H1 (cell line): ENCODE data around the gene CNNM2. TPM values are rescaled to one million over a fixed set of nuclear protein-coding genes. Genes with fewer than 3 reads are reported as not detected.

Experiments
- CTCF ChIA-PET: fragments of 300-600 bp; sonication (Branson Sonifier 250); formaldehyde crosslinking; loops from one replicate; lab custom pipeline; 2021; ENCODE audit not compliant: partially characterized antibody; lab: Charles Lee
- POLR2A ChIA-PET: fragments of 300-600 bp; sonication (Branson Sonifier 250); formaldehyde crosslinking; loops from one replicate; lab custom pipeline; 2021; ENCODE audit warnings: inconsistent platforms; ENCODE audit not compliant: partially characterized antibody; lab: Charles Lee
- DNase-seq, 2 experiments: peaks; one replicate each; pipeline versions ENCODE4 v3.0.0 to v3.0.0-alpha.2; 2010 to 2022; ENCODE audit warnings: low spot score in 2 of 2, low read depth in 1 of 2, mixed read lengths in 1 of 2
- FAIRE-seq: peaks from 2 replicates; lab custom pipeline; 2011; peaks lifted over from hg19 to GRCh38; lab: Jason Lieb, UNC
- H2AFZ ChIP-seq: 2 replicates; pipeline ENCODE4 v1.8.1; 2012; ENCODE audit warnings: low read length, inconsistent platforms
- H2AK5ac ChIP-seq: 2 replicates; pipeline ENCODE4 v1.6.1; 2013; ENCODE audit warnings: low read depth, low read length
- H2BK120ac ChIP-seq: replicated peaks from 2 replicates; pipeline ENCODE3; 2013; ENCODE audit warnings: low read depth, low read length, inconsistent platforms
- H2BK12ac ChIP-seq: 2 replicates; pipeline ENCODE4 v1.6.1; 2013; ENCODE audit warnings: low read depth, low read length
- H2BK15ac ChIP-seq: 2 replicates; pipeline ENCODE4 v1.6.1; 2013; ENCODE audit warnings: low read length
- H2BK20ac ChIP-seq: 2 replicates; pipeline ENCODE4 v1.6.1; 2013; ENCODE audit warnings: low read length
- H2BK5ac ChIP-seq: 2 replicates; pipeline ENCODE4 v1.6.1; 2013; ENCODE audit warnings: low read depth, low read length
- H3K14ac ChIP-seq: 2 replicates; pipeline ENCODE4 v1.6.1; 2013; ENCODE audit warnings: inconsistent platforms; ENCODE audit not compliant: insufficient read length
- H3K18ac ChIP-seq: 2 replicates; pipeline ENCODE4 v1.6.1; 2013; ENCODE audit warnings: low read length; ENCODE audit errors: extremely low read depth
- H3K23ac ChIP-seq: 2 replicates; pipeline ENCODE4 v1.6.1; 2013; ENCODE audit warnings: inconsistent platforms; ENCODE audit not compliant: insufficient read length
- H3K23me2 ChIP-seq: 2 replicates; pipeline ENCODE4 v1.6.1; 2013; ENCODE audit warnings: low read depth, low read length
- H3K27ac ChIP-seq: 2 replicates; pipeline ENCODE4 v1.6.1; 2011; ENCODE audit warnings: low read depth, low read length, inconsistent platforms
- H3K27me3 ChIP-seq, 4 experiments: replicated peaks in 1 of 4; 1 replicate in 1 of 4; 2 replicates in 3 of 4; pipeline versions ENCODE4 v1.6.1 to v1.8.1; 2011 to 2013; ENCODE audit warnings: low read length in 3 of 4, mild to moderate bottlenecking in 3 of 4, inconsistent platforms in 2 of 4, mixed read lengths in 2 of 4, moderate library complexity in 1 of 4; ENCODE audit not compliant: control insufficient read depth in 3 of 4, insufficient read depth in 3 of 4; ENCODE audit errors: extremely low read depth in 1 of 4
- H3K36me3 ChIP-seq, 4 experiments: 2 replicates each; pipeline versions ENCODE4 v1.6.1 to v1.8.1; 2011 to 2013; ENCODE audit warnings: mild to moderate bottlenecking in 4 of 4, low read length in 3 of 4, moderate library complexity in 2 of 4, control low read depth in 1 of 4, inconsistent platforms in 1 of 4; ENCODE audit not compliant: insufficient read depth in 4 of 4, control insufficient read depth in 2 of 4
- H3K4ac ChIP-seq: replicated peaks from 2 replicates; pipeline ENCODE3; 2013; ENCODE audit warnings: low read length, low read depth, mixed read lengths, inconsistent platforms; ENCODE audit not compliant: insufficient read length
- H3K4me1 ChIP-seq, 4 experiments: replicated peaks in 1 of 4; 1 replicate in 1 of 4; 2 replicates in 3 of 4; pipeline versions ENCODE4 v1.6.1 to v1.8.1; 2011 to 2013; ENCODE audit warnings: low read length in 3 of 4, inconsistent platforms in 2 of 4, mixed read lengths in 1 of 4; ENCODE audit not compliant: insufficient read depth in 4 of 4, control insufficient read depth in 3 of 4
- H3K4me2 ChIP-seq, 2 experiments: 2 replicates each; pipeline versions ENCODE4 v1.6.1 to v1.8.1; 2011 to 2013; ENCODE audit warnings: low read depth in 2 of 2, low read length in 2 of 2, control low read depth in 1 of 2, inconsistent platforms in 1 of 2, mild to moderate bottlenecking in 1 of 2; ENCODE audit not compliant: insufficient read depth in 1 of 2
- H3K4me3 ChIP-seq, 4 experiments: fragments of 200-600, 300-600 bp in 1 of 4; sonication (generic), shearing (Covaris generic), sonication (Bioruptor Twin) in 1 of 4; 2 replicates each; pipeline versions ENCODE4 v1.5.1 to v1.8.1; 2011 to 2016; ENCODE audit warnings: low read length in 4 of 4, low read depth in 3 of 4, control low read depth in 2 of 4, inconsistent platforms in 2 of 4, mild to moderate bottlenecking in 2 of 4, mixed read lengths in 1 of 4, moderate library complexity in 1 of 4; ENCODE audit not compliant: insufficient read depth in 2 of 4; ENCODE audit errors: extremely low read depth in 1 of 4
- H3K56ac ChIP-seq: replicated peaks from 2 replicates; pipeline ENCODE3; 2013; ENCODE audit warnings: low read depth, mild to moderate bottlenecking, mixed read lengths, low read length, inconsistent platforms; ENCODE audit not compliant: insufficient read length
- H3K79me1 ChIP-seq: 2 replicates; pipeline ENCODE4 v1.6.1; 2013; ENCODE audit warnings: low read depth, low read length, control low read depth
- H3K79me2 ChIP-seq, 2 experiments: 2 replicates each; pipeline versions ENCODE4 v1.6.1 to v1.8.1; 2012 to 2013; ENCODE audit warnings: low read length in 2 of 2, mild to moderate bottlenecking in 2 of 2, inconsistent platforms in 1 of 2; ENCODE audit not compliant: insufficient read depth in 2 of 2, control insufficient read depth in 1 of 2
- H3K9ac ChIP-seq, 4 experiments: replicated peaks in 1 of 4; 1 replicate in 1 of 4; 2 replicates in 3 of 4; pipeline versions ENCODE4 v1.6.1 to v1.8.1; 2011 to 2013; ENCODE audit warnings: low read depth in 3 of 4, low read length in 3 of 4, control low read depth in 2 of 4, mild to moderate bottlenecking in 2 of 4, moderate library complexity in 2 of 4, inconsistent platforms in 1 of 4; ENCODE audit errors: extremely low read depth in 1 of 4
- H3K9me3 ChIP-seq, 2 experiments: 2 replicates each; pipeline versions ENCODE4 v1.6.1 to v1.8.1; 2012 to 2013; ENCODE audit warnings: mild to moderate bottlenecking in 2 of 2, moderate library complexity in 2 of 2, control low read depth in 1 of 2, inconsistent platforms in 1 of 2, low read depth in 1 of 2, low read length in 1 of 2, mixed read lengths in 1 of 2; ENCODE audit not compliant: insufficient read depth in 2 of 2
- H4K20me1 ChIP-seq, 2 experiments: replicated peaks in 1 of 2; 2 replicates each; pipeline versions ENCODE3 to v1.8.1; 2011 to 2013; ENCODE audit warnings: inconsistent platforms in 2 of 2, low read length in 2 of 2, mild to moderate bottlenecking in 1 of 2; ENCODE audit not compliant: insufficient read depth in 2 of 2, control insufficient read depth in 1 of 2
- H4K5ac ChIP-seq: 2 replicates; pipeline ENCODE4 v1.6.1; 2013; ENCODE audit warnings: low read length, low read depth, mixed read lengths, inconsistent platforms; ENCODE audit not compliant: insufficient read length
- H4K8ac ChIP-seq: 2 replicates; pipeline ENCODE4 v1.8.0; 2013; ENCODE audit warnings: mild to moderate bottlenecking, moderate library complexity, low read length, inconsistent platforms; ENCODE audit not compliant: insufficient read depth; ENCODE audit errors: extremely low read depth
- H4K91ac ChIP-seq: replicated peaks from 2 replicates; pipeline ENCODE3; 2013; ENCODE audit warnings: low read length, mixed read lengths, inconsistent platforms; ENCODE audit not compliant: insufficient read length
- CBX5 ChIP-seq: fragments of 300-800, 300-1000 bp; sonication (generic); IDR thresholded peaks from 2 replicates; pipeline ENCODE4 v1.7.1; 2016; ENCODE audit warnings: antibody characterized with exemption, low read length, low read depth
- CBX8 ChIP-seq: fragments of 300-800, 300-1000 bp; sonication (generic); IDR thresholded peaks from 2 replicates; pipeline ENCODE4 v1.7.1; 2016; ENCODE audit warnings: low read depth, low read length, borderline replicate concordance
- EGR1 ChIP-seq: IDR thresholded peaks from 2 replicates; pipeline ENCODE4 v1.6.1; 2011; ENCODE audit warnings: low read depth, low read length, borderline replicate concordance
- GABPA ChIP-seq: IDR thresholded peaks from 2 replicates; pipeline ENCODE4 v1.6.1; 2011; ENCODE audit warnings: mild to moderate bottlenecking, low read length, moderate library complexity, borderline replicate concordance; ENCODE audit not compliant: insufficient read depth
- HDAC6 ChIP-seq: IDR thresholded peaks from one replicate; pipeline ENCODE4 v1.7.1; 2012; ENCODE audit warnings: low read depth, mild to moderate bottlenecking, inconsistent platforms, low read length, moderate library complexity
- JUN ChIP-seq: IDR thresholded peaks from 2 replicates; pipeline ENCODE4 v1.6.1; 2011; ENCODE audit warnings: low read depth, mild to moderate bottlenecking, improper control_type of control experiment, low read length
- MAX ChIP-seq: IDR thresholded peaks from 2 replicates; pipeline ENCODE4 v1.6.1; 2012; ENCODE audit warnings: inconsistent platforms
- NANOG ChIP-seq: IDR thresholded peaks from 2 replicates; pipeline ENCODE4 v1.6.1; 2011; ENCODE audit warnings: low read length, low read depth, mild to moderate bottlenecking, inconsistent platforms; ENCODE audit not compliant: insufficient read depth, poor library complexity, severe bottlenecking
- POLR2A ChIP-seq, 2 experiments: IDR thresholded peaks; 1 replicate in 1 of 2; 2 replicates in 1 of 2; pipeline ENCODE4 v1.6.1; 2011; ENCODE audit warnings: low read depth in 2 of 2, low read length in 2 of 2, mild to moderate bottlenecking in 2 of 2; ENCODE audit errors: control extremely low read depth in 1 of 2
- RBBP5 ChIP-seq: IDR thresholded peaks from 2 replicates; pipeline ENCODE4 v1.7.1; 2012; ENCODE audit warnings: low read depth, mild to moderate bottlenecking, inconsistent platforms, low read length, moderate library complexity, borderline replicate concordance
- SIX5 ChIP-seq: IDR thresholded peaks from 2 replicates; pipeline ENCODE4 v1.6.1; 2011; ENCODE audit warnings: mild to moderate bottlenecking, low read depth, low read length
- SP1 ChIP-seq: IDR thresholded peaks from 2 replicates; pipeline ENCODE4 v1.6.1; 2011; ENCODE audit warnings: low read depth, low read length
- TCF12 ChIP-seq: IDR thresholded peaks from 2 replicates; pipeline ENCODE4 v1.6.1; 2011; ENCODE audit warnings: low read depth, mild to moderate bottlenecking, low read length
- USF2 ChIP-seq: IDR thresholded peaks from 2 replicates; pipeline ENCODE4 v1.6.1; 2011; ENCODE audit warnings: low read length, improper control_type of control experiment
- WGBS, 2 experiments: shearing (Covaris generic) in 1 of 2; methylation state at CpG; one replicate each; pipeline versions ENCODE4 v1.1.6 to v1.1.7; 2013 to 2015; ENCODE audit warnings: low lambda C conversion rate in 2 of 2, mixed read lengths in 2 of 2, inconsistent platforms in 1 of 2, low coverage in 1 of 2, missing lambda C conversion rate in 1 of 2; ENCODE audit not compliant: insufficient replicate concordance in 2 of 2, insufficient coverage in 1 of 2, insufficient read length in 1 of 2; ENCODE audit errors: extremely low coverage in 1 of 2, missing lambda C conversion rate in 1 of 2; 5-methylcytosine and 5-hydroxymethylcytosine counted together
- polyA plus RNA-seq, 7 experiments: library from polyadenylated mRNA; depleted of rRNA in 3 of 7; stranded (reverse) in 5 of 7; unstranded in 2 of 7; fragments of >200 nt in 5 of 7; fragments of 200-250 nt in 2 of 7; gene quantifications; 1 replicate in 5 of 7; 2 replicates in 1 of 7; 4 replicates in 1 of 7; pipeline versions ENCODE4 v1.2.1 to v1.2.3, GENCODE V29; 2011 to 2013; ENCODE audit warnings: missing spikeins in 2 of 7, mixed read lengths in 2 of 7
- total RNA-seq: library from RNA; stranded (reverse); fragmentation: NEBNext Ultra II Directional; extraction: Animal tissue kit (Norgen Biotek cat#: 25700); gene quantifications from 2 replicates; pipeline ENCODE4 v1.2.1, GENCODE V29; 2021

CNNM2 gene
- total and polyA plus RNA-seq, 2 of the 8 experiments (the other 6 are each of a cell fraction or from before 2014, with no cell fraction given), result 7.3 to 23.6 TPM

- Histone ChIP-seq H2BK12ac (no peak overlapping the region), H3K79me1 (peaks cover 2% of the 10 kb centered on the region; the same call in 1 of the 2 replicates), H4K8ac (no peak overlapping the region), H2AK5ac (no peak overlapping the region), H3K9ac (no peak overlapping the region), H3K23me2 (no peaks in the 10 kb centered on the region), H2AFZ (no peak overlapping the region), H3K23ac (no peak overlapping the region), H3K27me3 (no peaks in the 10 kb centered on the region), H3K4me3 (no peak overlapping the region), H3K27ac (no peak overlapping the region), H2BK120ac (no peak overlapping the region), H3K36me3 (no peaks in the 10 kb centered on the region), H2BK5ac (no peak overlapping the region), H3K18ac (no peak overlapping the region), H3K4me1 (no peaks in the 10 kb centered on the region), H4K91ac (no peak overlapping the region), H4K5ac (no peak overlapping the region), H3K79me2 (peaks cover 0 to 5% of the 10 kb centered on the region in 2 experiments; a peak in 2 of 4 replicates), H3K9me3 (no peaks in the 10 kb centered on the region), H4K20me1 (no peaks in the 10 kb centered on the region), H2BK20ac (no peak overlapping the region), H3K14ac (no peak overlapping the region), H3K4ac (no peak overlapping the region), H3K4me2 (no peak overlapping the region), H2BK15ac (no peak overlapping the region), H3K56ac (no peak overlapping the region)
- ChIA-PET CTCF (interaction anchor here (0.6 to 0.7 kb wide), 2 partner anchors 14 to 87 kb away, joined by 3 read pairs; no protein-coding TSS in a partner anchor), POLR2A (interaction anchor here (0.6 kb wide), 1 partner anchor 223 kb away, joined by 3 read pairs; no protein-coding TSS in a partner anchor)
- no peak for DNase-seq
- 100% methylated on average over 4 of the region's 4 CpGs; no CpG with 5 or more reads in 1 of the 2 experiments for WGBS, 2 experiments
- no peak for FAIRE-seq
- TF ChIP-seq SIX5, result no peak
- no peak for TF ChIP-seq EGR1
- TF ChIP-seq POLR2A (IDR thresholded peaks at IDR 0.05; ENCODE audit: control extremely low read depth in 1 of 2, low read depth in 2 of 2, low read length in 2 of 2), result no peak
- TF ChIP-seq SP1, result no peak
- TF ChIP-seq RBBP5, result no peak
- no peak for TF ChIP-seq CBX5
- TF ChIP-seq TCF12, result no peak
- no peak for TF ChIP-seq GABPA
- no peak for TF ChIP-seq JUN
- TF ChIP-seq NANOG, result no peak
- TF ChIP-seq CBX8, result no peak
- no peak for TF ChIP-seq MAX
- no peak for TF ChIP-seq HDAC6
- no peak for TF ChIP-seq USF2
Measured at GRCh38 chr10:102935505-102935904, 17.4 kb downstream of the CNNM2 start.
